HepG2 (cell line): ENCODE measurements around the gene SCNM1. TPM values are rescaled to one million over a fixed set of nuclear protein-coding genes. Genes with fewer than 3 reads are reported as not detected.

ENCODE experiments used
- BORCS8-MEF2B ChIP-seq: sonication (generic); formaldehyde crosslinking; IDR thresholded peaks from 2 replicates; pipeline ENCODE4 v1.8.0; 2022; ENCODE audit warnings: mild to moderate bottlenecking, missing genetic modification reagents
- EP300 ChIP-seq, 3 experiments: sonication (generic) in 1 of 3; formaldehyde crosslinking in 1 of 3; IDR thresholded peaks; 2 replicates each; pipeline versions ENCODE4 v1.5.1 to v1.6.1; 2011 to 2020; ENCODE audit warnings: low read depth in 2 of 3, low read length in 2 of 3, borderline replicate concordance in 1 of 3, improper control_type of control experiment in 1 of 3, mild to moderate bottlenecking in 1 of 3, missing genetic modification reagents in 1 of 3, moderate library complexity in 1 of 3
- EZH2 ChIP-seq: conservative IDR thresholded peaks from 2 replicates; pipeline ENCODE4 v1.6.1; 2012; ENCODE audit warnings: mild to moderate bottlenecking, low read depth, low read length, moderate library complexity
- FLYWCH1 ChIP-seq: sonication (generic); formaldehyde crosslinking; IDR thresholded peaks from 2 replicates; pipeline ENCODE4 v1.8.1; 2023; ENCODE audit warnings: mild to moderate bottlenecking, missing genetic modification reagents
- FOXK1 ChIP-seq: sonication (generic); formaldehyde crosslinking; IDR thresholded peaks from 2 replicates; pipeline ENCODE4 v1.4.0; 2020; ENCODE audit warnings: low read depth, missing genetic modification reagents, borderline replicate concordance
- FOXM1 ChIP-seq: sonication (generic); formaldehyde crosslinking; IDR thresholded peaks from 2 replicates; pipeline ENCODE4 v1.5.0; 2020; ENCODE audit warnings: missing genetic modification reagents
- GLMP ChIP-seq: sonication (generic); formaldehyde crosslinking; IDR thresholded peaks from 2 replicates; pipeline ENCODE4 v1.9.0; 2021; ENCODE audit warnings: missing genetic modification reagents, mild to moderate bottlenecking, borderline replicate concordance
- ONECUT2 ChIP-seq: sonication (generic); formaldehyde crosslinking; IDR thresholded peaks from 2 replicates; pipeline ENCODE4 v1.4.0; 2020; ENCODE audit warnings: missing genetic modification reagents
- SALL2 ChIP-seq: sonication (generic); formaldehyde crosslinking; IDR thresholded peaks from 2 replicates; pipeline ENCODE4 v1.8.1; 2023; ENCODE audit warnings: mild to moderate bottlenecking, missing genetic modification reagents, inconsistent platforms
- TOPORS ChIP-seq: sonication (generic); formaldehyde crosslinking; IDR thresholded peaks from 2 replicates; pipeline ENCODE4 v1.8.0; 2023; ENCODE audit warnings: mild to moderate bottlenecking, missing genetic modification reagents
- ZFP1 ChIP-seq: IDR thresholded peaks from 2 replicates; pipeline ENCODE4 v1.6.1; 2016
- ZNF414 ChIP-seq: sonication (generic); formaldehyde crosslinking; IDR thresholded peaks from 2 replicates; pipeline ENCODE4 v1.5.0; 2020; ENCODE audit warnings: missing genetic modification reagents
- ZNF629 ChIP-seq: sonication (generic); formaldehyde crosslinking; conservative IDR thresholded peaks from 2 replicates; pipeline ENCODE4 v1.5.0; 2020; ENCODE audit warnings: missing genetic modification reagents
- ZNF652 ChIP-seq: IDR thresholded peaks from 2 replicates; pipeline ENCODE4 v1.6.1; 2016; ENCODE audit warnings: low read depth, borderline replicate concordance
- ZNF766 ChIP-seq: sonication (generic); formaldehyde crosslinking; IDR thresholded peaks from 2 replicates; pipeline ENCODE4 v1.5.0; 2020; ENCODE audit warnings: missing genetic modification reagents, borderline replicate concordance
- ZUFSP ChIP-seq: sonication (generic); formaldehyde crosslinking; IDR thresholded peaks from 2 replicates; pipeline ENCODE4 v1.9.0; 2021; ENCODE audit warnings: missing genetic modification reagents, mild to moderate bottlenecking, borderline replicate concordance
- polyA plus RNA-seq, 8 experiments: library from polyadenylated mRNA; depleted of rRNA in 3 of 8; stranded (reverse) in 7 of 8; unstranded in 1 of 8; fragments of >200 nt; fragmentation: Illumina TruSeq in 4 of 8; extraction: Trizol in 4 of 8; gene quantifications; 2 replicates each; pipeline versions ENCODE4 v1.2.1 to v1.2.3, GENCODE V29; 2011 to 2016; ENCODE audit warnings: low read depth in 4 of 8, missing spikeins in 1 of 8, mixed read lengths in 1 of 8; ENCODE audit not compliant: insufficient read depth in 1 of 8
- total RNA-seq, 5 experiments: library from RNA; depleted of rRNA; stranded (reverse); fragments of >200 nt; fragmentation: Illumina TruSeq; extraction: Trizol; gene quantifications; 2 replicates each; pipeline ENCODE4 v1.2.3, GENCODE V29; 2016; ENCODE audit warnings: low read depth in 1 of 5
- TF ChIP-seq, protein P1 (sequence below): sonication (generic); formaldehyde crosslinking; IDR thresholded peaks from one replicate; pipeline ENCODE4 v1.5.1; 2020; ENCODE audit warnings: mild to moderate bottlenecking, missing genetic modification reagents; ENCODE audit errors: not compliant biosample characterization

Gene SCNM1
- total and polyA plus RNA-seq, 2 of the 13 experiments (the other 11 are each of a cell fraction or from before 2014, with no cell fraction given), result 16.3 to 31.5 TPM

GRCh38 chr1:151146412-151147131 lies 19.4 kb upstream of the SCNM1 start, which contains the start of gene SEMA6C (continued):
- TF ChIP-seq BORCS8-MEF2B (0 out of 2 replicates have a peak, but pooled peaks have one; percentile 23), EP300 (IDR thresholded peaks at IDR 0.05; ENCODE audit: low read depth in 2 of 2, low read length in 2 of 2) (no peak), EP300 (CRISPR knock-in tag; IDR thresholded peaks at IDR 0.05; ENCODE audit: borderline replicate concordance) (no peak), ZNF766 (CRISPR knock-in tag) (peak; percentile 38; the same call in 1 of the 2 replicates), SALL2 (CRISPR knock-in tag) (0 out of 2 replicates have a peak, but pooled peaks have one; percentile 56), ZNF414 (CRISPR knock-in tag) (no peak), ONECUT2 (CRISPR knock-in tag) (no peak), ZNF629 (CRISPR knock-in tag) (no peak), FLYWCH1 (CRISPR knock-in tag) (no peak), TOPORS (no peak), ZFP1 (CRISPR knock-in tag) (no peak), FOXM1 (CRISPR knock-in tag) (no peak), ZNF652 (CRISPR knock-in tag) (no peak), GLMP (no peak), EZH2 (no peak), FOXK1 (CRISPR knock-in tag) (peak; percentile 23), ZUFSP (CRISPR knock-in tag) (no peak)
- TF ChIP-seq, protein P1, sequence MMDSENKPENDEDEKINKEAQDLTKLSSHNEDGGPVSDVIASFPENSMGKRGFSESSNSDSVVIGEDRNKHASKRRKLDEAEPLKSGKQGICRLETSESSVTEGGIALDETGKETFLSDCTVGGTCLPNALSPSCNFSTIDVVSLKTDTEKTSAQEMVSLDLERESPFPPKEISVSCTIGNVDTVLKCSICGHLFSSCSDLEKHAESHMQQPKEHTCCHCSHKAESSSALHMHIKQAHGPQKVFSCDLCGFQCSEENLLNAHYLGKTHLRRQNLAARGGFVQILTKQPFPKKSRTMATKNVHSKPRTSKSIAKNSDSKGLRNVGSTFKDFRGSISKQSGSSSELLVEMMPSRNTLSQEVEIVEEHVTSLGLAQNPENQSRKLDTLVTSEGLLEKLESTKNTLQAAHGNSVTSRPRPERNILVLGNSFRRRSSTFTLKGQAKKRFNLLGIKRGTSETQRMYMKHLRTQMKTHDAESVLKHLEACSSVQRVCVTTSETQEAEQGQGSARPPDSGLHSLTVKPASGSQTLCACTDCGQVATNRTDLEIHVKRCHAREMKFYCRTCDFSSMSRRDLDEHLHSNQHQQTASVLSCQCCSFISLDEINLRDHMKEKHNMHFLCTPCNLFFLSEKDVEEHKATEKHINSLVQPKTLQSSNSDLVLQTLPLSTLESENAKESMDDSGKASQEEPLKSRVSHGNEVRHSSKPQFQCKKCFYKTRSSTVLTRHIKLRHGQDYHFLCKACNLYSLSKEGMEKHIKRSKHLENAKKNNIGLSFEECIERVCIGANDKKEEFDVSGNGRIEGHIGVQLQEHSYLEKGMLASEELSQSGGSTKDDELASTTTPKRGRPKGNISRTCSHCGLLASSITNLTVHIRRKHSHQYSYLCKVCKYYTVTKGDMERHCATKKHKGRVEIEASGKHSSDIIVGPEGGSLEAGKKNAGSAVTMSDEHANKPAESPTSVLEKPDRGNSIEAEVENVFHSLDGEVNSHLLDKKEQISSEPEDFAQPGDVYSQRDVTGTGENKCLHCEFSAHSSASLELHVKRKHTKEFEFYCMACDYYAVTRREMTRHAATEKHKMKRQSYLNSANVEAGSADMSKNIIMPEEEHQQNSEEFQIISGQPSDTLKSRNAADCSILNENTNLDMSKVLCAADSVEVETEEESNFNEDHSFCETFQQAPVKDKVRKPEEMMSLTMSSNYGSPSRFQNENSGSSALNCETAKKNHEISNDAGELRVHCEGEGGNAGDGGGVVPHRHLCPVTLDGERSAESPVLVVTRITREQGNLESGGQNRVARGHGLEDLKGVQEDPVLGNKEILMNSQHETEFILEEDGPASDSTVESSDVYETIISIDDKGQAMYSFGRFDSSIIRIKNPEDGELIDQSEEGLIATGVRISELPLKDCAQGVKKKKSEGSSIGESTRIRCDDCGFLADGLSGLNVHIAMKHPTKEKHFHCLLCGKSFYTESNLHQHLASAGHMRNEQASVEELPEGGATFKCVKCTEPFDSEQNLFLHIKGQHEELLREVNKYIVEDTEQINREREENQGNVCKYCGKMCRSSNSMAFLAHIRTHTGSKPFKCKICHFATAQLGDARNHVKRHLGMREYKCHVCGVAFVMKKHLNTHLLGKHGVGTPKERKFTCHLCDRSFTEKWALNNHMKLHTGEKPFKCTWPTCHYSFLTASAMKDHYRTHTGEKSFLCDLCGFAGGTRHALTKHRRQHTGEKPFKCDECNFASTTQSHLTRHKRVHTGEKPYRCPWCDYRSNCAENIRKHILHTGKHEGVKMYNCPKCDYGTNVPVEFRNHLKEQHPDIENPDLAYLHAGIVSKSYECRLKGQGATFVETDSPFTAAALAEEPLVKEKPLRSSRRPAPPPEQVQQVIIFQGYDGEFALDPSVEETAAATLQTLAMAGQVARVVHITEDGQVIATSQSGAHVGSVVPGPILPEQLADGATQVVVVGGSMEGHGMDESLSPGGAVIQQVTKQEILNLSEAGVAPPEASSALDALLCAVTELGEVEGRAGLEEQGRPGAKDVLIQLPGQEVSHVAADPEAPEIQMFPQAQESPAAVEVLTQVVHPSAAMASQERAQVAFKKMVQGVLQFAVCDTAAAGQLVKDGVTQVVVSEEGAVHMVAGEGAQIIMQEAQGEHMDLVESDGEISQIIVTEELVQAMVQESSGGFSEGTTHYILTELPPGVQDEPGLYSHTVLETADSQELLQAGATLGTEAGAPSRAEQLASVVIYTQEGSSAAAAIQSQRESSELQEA (CRISPR knock-in tag), result no peak
